DND-41 (cell line): ENCODE data around the gene CCDC106.
A peak's percentile ranks its signal among the peaks of the same experiment; 100 is the strongest.

Experiments
- ATAC-seq: fragments of 200-7000 bp; cut with Tn5 transposase; 3 replicates; pipeline ENCODE4 v1.9.1; 2021; ENCODE audit warnings: low read depth; ENCODE audit not compliant: insufficient read depth
- DNase-seq: peaks from one replicate; pipeline ENCODE4 v3.0.0-alpha.2; 2020
- H2AFZ ChIP-seq: 2 replicates; pipeline ENCODE4 v1.6.0; 2012; ENCODE audit warnings: low read depth, low read length
- H3K27ac ChIP-seq: 2 replicates; pipeline ENCODE4 v1.5.1; 2012; ENCODE audit warnings: low read length, inconsistent platforms
- H3K27me3 ChIP-seq: fragments of 200-600 bp; sonication (generic); 2 replicates; pipeline ENCODE4 v1.6.0; 2012; ENCODE audit warnings: low read length, mild to moderate bottlenecking, inconsistent platforms; ENCODE audit not compliant: insufficient read depth, poor library complexity
- H3K36me3 ChIP-seq: 2 replicates; pipeline ENCODE4 v1.5.1; 2012; ENCODE audit warnings: low read length, inconsistent platforms; ENCODE audit not compliant: insufficient read depth
- H3K4me1 ChIP-seq: 2 replicates; pipeline ENCODE4 v1.5.1; 2012; ENCODE audit warnings: mild to moderate bottlenecking, low read length; ENCODE audit not compliant: insufficient read depth
- H3K4me2 ChIP-seq: 2 replicates; pipeline ENCODE4 v1.6.0; 2012; ENCODE audit warnings: mild to moderate bottlenecking, moderate library complexity, low read length, inconsistent platforms; ENCODE audit not compliant: insufficient read depth
- H3K4me3 ChIP-seq, 2 experiments: fragments of 200-600 bp in 1 of 2; shearing (Covaris generic) in 1 of 2; 2 replicates each; pipeline ENCODE4 v1.5.1; 2012 to 2016; ENCODE audit warnings: inconsistent platforms in 2 of 2, low read length in 2 of 2, mild to moderate bottlenecking in 2 of 2, low read depth in 1 of 2, moderate library complexity in 1 of 2
- H3K79me2 ChIP-seq: 2 replicates; pipeline ENCODE4 v1.6.0; 2012; ENCODE audit warnings: low read length, inconsistent platforms; ENCODE audit not compliant: insufficient read depth
- H3K9ac ChIP-seq: 2 replicates; pipeline ENCODE4 v1.6.0; 2012; ENCODE audit warnings: low read depth, mild to moderate bottlenecking, inconsistent platforms, low read length, moderate library complexity
- H3K9me3 ChIP-seq: 2 replicates; pipeline ENCODE4 v1.5.1; 2012; ENCODE audit warnings: low read length, moderate library complexity, mild to moderate bottlenecking, inconsistent platforms; ENCODE audit not compliant: insufficient read depth, severe bottlenecking
- H4K20me1 ChIP-seq: 2 replicates; pipeline ENCODE4 v1.6.0; 2012; ENCODE audit warnings: low read length; ENCODE audit not compliant: insufficient read depth
- CTCF ChIP-seq: IDR thresholded peaks from 2 replicates; pipeline ENCODE4 v1.5.1; 2012; ENCODE audit warnings: borderline replicate concordance, low read length, moderate library complexity, mild to moderate bottlenecking; ENCODE audit not compliant: poor library complexity, severe bottlenecking; ENCODE audit errors: extremely low read depth
- EZH2 ChIP-seq: IDR thresholded peaks from 3 replicates; pipeline ENCODE4 v1.6.1; 2012; ENCODE audit warnings: borderline replicate concordance, low read depth, mild to moderate bottlenecking, moderate library complexity, low read length, inconsistent platforms; ENCODE audit not compliant: severe bottlenecking

Gene CCDC106

DNA sequence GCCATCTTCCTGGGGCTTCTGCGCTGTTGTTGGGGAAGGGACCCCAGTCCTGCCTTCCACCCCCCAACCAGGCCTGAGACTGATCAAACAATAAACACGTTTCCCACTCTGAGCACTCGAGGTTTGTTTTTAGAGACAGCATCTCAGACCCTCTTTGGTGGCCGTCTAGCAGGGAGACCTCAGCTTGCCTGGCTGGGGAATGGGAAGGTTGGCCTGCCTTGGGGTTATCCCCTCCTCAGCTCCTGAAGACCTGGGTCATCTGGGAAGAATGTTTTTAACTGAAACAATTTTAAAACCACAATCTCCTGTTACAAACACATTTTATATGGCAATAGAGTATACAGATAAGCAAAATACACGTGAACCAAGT lies 2.5 kb upstream of the CCDC106 start:
- DNase-seq, result no peak
- H3K27ac ChIP-seq, result no peak overlapping the region
- H3K4me3 ChIP-seq, result 0 out of 4 replicates have a peak overlapping the region, but pooled peaks of 1 of the 2 experiments have one; percentile 99
- H3K79me2 ChIP-seq, result peaks cover 71% of the 10 kb centered on the region
- peak overlapping the region; percentile 85; the same call in 1 of the 2 replicates for H3K4me2 ChIP-seq
- no peaks in the 10 kb centered on the region for H3K27me3 ChIP-seq
- H3K36me3 ChIP-seq, result peaks cover 18% of the 10 kb centered on the region
- H3K9me3 ChIP-seq, result no peaks in the 10 kb centered on the region
- ATAC-seq, result no peak
- H2AFZ ChIP-seq, result no peak overlapping the region
- TF ChIP-seq EZH2 (no peak), CTCF (no peak)
- H3K9ac ChIP-seq, result peak overlapping the region; percentile 92; the same call in 1 of the 2 replicates
- peaks cover 17% of the 10 kb centered on the region; the same call in 1 of the 2 replicates for H4K20me1 ChIP-seq
- peaks cover 68% of the 10 kb centered on the region for H3K4me1 ChIP-seq

GRCh38 chr19:55646889-55647731 lies 902 bp upstream of the CCDC106 start:
- peak overlapping the region; percentile 87 for H3K27ac ChIP-seq
- TF ChIP-seq CTCF (no peak), EZH2 (no peak)
- no peak for DNase-seq
- peaks cover 57% of the 10 kb centered on the region for H3K79me2 ChIP-seq
- H2AFZ ChIP-seq, result peak overlapping the region; percentile 85
- H3K9ac ChIP-seq, result peak overlapping the region; percentile 96
- H4K20me1 ChIP-seq, result peaks cover 13% of the 10 kb centered on the region; the same call in 1 of the 2 replicates
- H3K36me3 ChIP-seq, result peaks cover 23% of the 10 kb centered on the region
- H3K4me3 ChIP-seq, result peak overlapping the region; percentile 70 to 81; a peak in 3 of 4 replicates
- peak overlapping the region; percentile 93 for H3K4me2 ChIP-seq
- no peaks in the 10 kb centered on the region for H3K27me3 ChIP-seq
- H3K4me1 ChIP-seq, result peaks cover 67% of the 10 kb centered on the region
- no peaks in the 10 kb centered on the region for H3K9me3 ChIP-seq
- no peak for ATAC-seq

DNA sequence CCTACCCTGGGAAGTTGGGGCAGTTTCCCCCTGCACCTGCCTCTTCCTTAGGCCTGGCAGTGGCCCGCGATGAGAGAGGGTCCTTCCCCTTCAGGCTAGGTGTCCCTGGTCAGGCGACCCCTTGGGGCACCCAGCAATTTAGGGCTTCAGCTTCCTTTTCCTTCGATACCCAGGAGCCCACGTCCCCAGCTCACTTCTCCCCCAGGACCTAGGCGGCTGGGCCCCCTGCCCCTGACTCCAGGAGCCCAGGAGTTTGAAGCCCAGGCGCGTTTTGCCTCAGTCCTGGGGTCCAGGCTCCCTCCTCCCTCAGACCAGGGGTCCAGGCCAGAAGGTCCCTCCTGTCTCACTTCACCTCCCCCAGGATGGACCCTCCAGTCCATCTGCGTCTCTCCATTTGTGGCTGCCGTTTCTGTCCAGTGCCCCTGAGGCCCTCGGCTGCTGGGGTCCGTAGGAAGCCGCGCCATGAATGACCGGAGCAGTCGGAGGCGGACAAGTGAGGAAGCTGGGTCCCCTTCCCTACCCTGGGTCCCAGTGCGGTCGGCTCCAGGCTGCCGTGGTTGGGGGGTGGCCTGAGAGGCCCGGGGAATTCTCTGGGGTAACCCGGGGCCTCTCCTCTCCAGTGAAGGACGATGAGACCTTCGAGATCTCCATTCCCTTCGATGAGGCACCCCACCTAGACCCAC lies 714 bp downstream of the CCDC106 start:
- peak overlapping the region; percentile 87 for H3K27ac ChIP-seq
- H3K36me3 ChIP-seq, result peaks cover 23% of the 10 kb centered on the region
- H3K4me3 ChIP-seq, result peak overlapping the region; percentile 70 to 81
- no peaks in the 10 kb centered on the region for H3K27me3 ChIP-seq
- peak; percentile 28; the same call in 2 of the 3 replicates for ATAC-seq
- peak overlapping the region; percentile 85 for H2AFZ ChIP-seq
- TF ChIP-seq EZH2, result no peak
- no peaks in the 10 kb centered on the region for H3K9me3 ChIP-seq
- H3K9ac ChIP-seq, result peak overlapping the region; percentile 96
- H3K79me2 ChIP-seq, result peaks cover 48% of the 10 kb centered on the region
- peaks cover 13% of the 10 kb centered on the region; the same call in 1 of the 2 replicates for H4K20me1 ChIP-seq
- DNase-seq, result no peak
- H3K4me1 ChIP-seq, result peaks cover 67% of the 10 kb centered on the region
- peak overlapping the region; percentile 93 for H3K4me2 ChIP-seq
